Measurements from ENCODE around the gene UBE2V1. TPM values are rescaled to one million over a fixed set of nuclear protein-coding genes. Genes with fewer than 3 reads are reported as not detected.
A peak's percentile ranks its signal among the peaks of the same experiment; 100 is the strongest.

The UBE2V1 gene
- total and polyA plus RNA-seq, 2 of the 13 experiments (the other 11 are each of a cell fraction or from before 2014, with no cell fraction given): 81.3 to 132 TPM

DNA sequence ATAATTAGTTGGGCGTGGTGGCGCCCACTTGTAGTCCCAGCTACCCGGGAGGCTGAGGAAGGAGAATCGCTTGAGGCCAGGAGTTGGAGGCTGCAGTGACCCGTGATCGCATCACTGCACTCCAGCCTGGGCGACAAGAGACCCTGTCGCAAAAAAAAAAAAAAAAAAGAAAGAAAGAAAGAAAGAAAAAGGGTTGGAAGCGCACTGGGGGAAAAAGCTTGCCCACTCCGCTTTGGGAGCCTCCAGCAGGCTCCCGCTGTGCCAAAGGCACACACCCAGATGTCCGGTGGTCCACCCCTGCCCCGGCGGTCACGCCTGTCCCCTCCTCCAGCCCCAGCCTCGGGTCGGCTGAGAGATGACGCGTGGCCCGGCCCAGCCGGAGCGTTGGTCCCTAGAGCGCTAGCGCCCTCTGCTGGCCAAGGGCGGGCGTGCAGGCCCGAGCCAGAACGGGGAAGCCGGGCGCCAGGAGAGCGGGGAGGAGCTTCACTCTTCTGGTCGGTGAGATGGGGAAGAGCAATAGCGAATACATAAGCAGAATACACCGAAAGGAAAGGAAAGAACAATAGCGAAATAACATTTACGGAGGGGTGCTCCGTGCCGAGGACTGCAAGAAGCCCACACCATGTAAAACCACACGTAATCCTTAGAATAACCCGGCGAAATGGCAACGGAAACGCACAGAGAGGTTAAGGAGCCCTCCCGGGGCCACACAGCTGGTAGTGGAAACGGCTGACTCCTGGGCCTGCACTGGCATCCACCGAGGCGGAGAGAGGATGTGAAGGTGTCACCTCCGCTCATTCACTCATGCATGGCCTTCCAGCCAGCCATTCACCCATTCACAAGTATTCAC lies 41.7 kb downstream of the UBE2V1 start (continued):
- TF ChIP-seq, protein P1, sequence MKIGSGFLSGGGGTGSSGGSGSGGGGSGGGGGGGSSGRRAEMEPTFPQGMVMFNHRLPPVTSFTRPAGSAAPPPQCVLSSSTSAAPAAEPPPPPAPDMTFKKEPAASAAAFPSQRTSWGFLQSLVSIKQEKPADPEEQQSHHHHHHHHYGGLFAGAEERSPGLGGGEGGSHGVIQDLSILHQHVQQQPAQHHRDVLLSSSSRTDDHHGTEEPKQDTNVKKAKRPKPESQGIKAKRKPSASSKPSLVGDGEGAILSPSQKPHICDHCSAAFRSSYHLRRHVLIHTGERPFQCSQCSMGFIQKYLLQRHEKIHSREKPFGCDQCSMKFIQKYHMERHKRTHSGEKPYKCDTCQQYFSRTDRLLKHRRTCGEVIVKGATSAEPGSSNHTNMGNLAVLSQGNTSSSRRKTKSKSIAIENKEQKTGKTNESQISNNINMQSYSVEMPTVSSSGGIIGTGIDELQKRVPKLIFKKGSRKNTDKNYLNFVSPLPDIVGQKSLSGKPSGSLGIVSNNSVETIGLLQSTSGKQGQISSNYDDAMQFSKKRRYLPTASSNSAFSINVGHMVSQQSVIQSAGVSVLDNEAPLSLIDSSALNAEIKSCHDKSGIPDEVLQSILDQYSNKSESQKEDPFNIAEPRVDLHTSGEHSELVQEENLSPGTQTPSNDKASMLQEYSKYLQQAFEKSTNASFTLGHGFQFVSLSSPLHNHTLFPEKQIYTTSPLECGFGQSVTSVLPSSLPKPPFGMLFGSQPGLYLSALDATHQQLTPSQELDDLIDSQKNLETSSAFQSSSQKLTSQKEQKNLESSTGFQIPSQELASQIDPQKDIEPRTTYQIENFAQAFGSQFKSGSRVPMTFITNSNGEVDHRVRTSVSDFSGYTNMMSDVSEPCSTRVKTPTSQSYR (CRISPR knock-in tag; IDR thresholded peaks at IDR 0.05; ENCODE audit: borderline replicate concordance): peak; percentile 78; the same call in 1 of the 2 replicates
- TF ChIP-seq, protein P2, sequence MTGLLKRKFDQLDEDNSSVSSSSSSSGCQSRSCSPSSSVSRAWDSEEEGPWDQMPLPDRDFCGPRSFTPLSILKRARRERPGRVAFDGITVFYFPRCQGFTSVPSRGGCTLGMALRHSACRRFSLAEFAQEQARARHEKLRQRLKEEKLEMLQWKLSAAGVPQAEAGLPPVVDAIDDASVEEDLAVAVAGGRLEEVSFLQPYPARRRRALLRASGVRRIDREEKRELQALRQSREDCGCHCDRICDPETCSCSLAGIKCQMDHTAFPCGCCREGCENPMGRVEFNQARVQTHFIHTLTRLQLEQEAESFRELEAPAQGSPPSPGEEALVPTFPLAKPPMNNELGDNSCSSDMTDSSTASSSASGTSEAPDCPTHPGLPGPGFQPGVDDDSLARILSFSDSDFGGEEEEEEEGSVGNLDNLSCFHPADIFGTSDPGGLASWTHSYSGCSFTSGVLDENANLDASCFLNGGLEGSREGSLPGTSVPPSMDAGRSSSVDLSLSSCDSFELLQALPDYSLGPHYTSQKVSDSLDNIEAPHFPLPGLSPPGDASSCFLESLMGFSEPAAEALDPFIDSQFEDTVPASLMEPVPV (CRISPR knock-in tag; IDR thresholded peaks at IDR 0.05): peak; percentile 97
- TF ChIP-seq KDM5B (CRISPR knock-in tag; IDR thresholded peaks at IDR 0.05; ENCODE audit: borderline replicate concordance) (peak; percentile 94), ZFP36L1 (CRISPR knock-in tag; IDR thresholded peaks at IDR 0.05) (no peak), ZNF24 (IDR thresholded peaks at IDR 0.05) (0 out of 2 replicates have a peak, but pooled peaks have one; percentile 46), HOXA5 (CRISPR knock-in tag; IDR thresholded peaks at IDR 0.05) (peak; percentile 93), KDM4B (CRISPR knock-in tag; IDR thresholded peaks at IDR 0.05) (peak; percentile 98), TBP (CRISPR knock-in tag; IDR thresholded peaks at IDR 0.05) (no peak), GTF3A (CRISPR knock-in tag; conservative IDR thresholded peaks at IDR 0.05) (0 out of 2 replicates have a peak, but pooled peaks have one; percentile 75), ZNF350 (CRISPR knock-in tag; IDR thresholded peaks at IDR 0.05; ENCODE audit: borderline replicate concordance, low read depth) (peak; percentile 69; the same call in 1 of the 2 replicates), PHF20 (CRISPR knock-in tag; IDR thresholded peaks at IDR 0.05) (no peak), KLF9 (CRISPR knock-in tag; IDR thresholded peaks at IDR 0.05; ENCODE audit: low read depth) (0 out of 2 replicates have a peak, but pooled peaks have one; percentile 52)
- TF ChIP-seq, protein P3, sequence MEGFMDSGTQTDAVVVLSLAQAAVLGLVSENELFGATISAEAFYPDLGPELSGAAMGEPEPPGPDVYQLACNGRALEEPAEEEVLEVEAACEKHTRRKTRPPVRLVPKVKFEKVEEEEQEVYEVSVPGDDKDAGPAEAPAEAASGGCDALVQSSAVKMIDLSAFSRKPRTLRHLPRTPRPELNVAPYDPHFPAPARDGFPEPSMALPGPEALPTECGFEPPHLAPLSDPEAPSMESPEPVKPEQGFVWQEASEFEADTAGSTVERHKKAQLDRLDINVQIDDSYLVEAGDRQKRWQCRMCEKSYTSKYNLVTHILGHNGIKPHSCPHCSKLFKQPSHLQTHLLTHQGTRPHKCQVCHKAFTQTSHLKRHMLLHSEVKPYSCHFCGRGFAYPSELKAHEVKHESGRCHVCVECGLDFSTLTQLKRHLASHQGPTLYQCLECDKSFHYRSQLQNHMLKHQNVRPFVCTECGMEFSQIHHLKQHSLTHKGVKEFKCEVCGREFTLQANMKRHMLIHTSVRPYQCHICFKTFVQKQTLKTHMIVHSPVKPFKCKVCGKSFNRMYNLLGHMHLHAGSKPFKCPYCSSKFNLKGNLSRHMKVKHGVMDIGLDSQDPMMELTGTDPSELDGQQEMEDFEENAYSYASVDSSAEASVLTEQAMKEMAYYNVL (CRISPR knock-in tag; IDR thresholded peaks at IDR 0.05; ENCODE audit: borderline replicate concordance): peak; percentile 92
- TF ChIP-seq, protein P4, sequence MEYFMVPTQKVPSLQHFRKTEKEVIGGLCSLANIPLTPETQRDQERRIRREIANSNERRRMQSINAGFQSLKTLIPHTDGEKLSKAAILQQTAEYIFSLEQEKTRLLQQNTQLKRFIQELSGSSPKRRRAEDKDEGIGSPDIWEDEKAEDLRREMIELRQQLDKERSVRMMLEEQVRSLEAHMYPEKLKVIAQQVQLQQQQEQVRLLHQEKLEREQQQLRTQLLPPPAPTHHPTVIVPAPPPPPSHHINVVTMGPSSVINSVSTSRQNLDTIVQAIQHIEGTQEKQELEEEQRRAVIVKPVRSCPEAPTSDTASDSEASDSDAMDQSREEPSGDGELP (IDR thresholded peaks at IDR 0.05; ENCODE audit: borderline replicate concordance, low read depth): peak; percentile 49; the same call in 1 of the 2 replicates
- TF ChIP-seq, protein P5, sequence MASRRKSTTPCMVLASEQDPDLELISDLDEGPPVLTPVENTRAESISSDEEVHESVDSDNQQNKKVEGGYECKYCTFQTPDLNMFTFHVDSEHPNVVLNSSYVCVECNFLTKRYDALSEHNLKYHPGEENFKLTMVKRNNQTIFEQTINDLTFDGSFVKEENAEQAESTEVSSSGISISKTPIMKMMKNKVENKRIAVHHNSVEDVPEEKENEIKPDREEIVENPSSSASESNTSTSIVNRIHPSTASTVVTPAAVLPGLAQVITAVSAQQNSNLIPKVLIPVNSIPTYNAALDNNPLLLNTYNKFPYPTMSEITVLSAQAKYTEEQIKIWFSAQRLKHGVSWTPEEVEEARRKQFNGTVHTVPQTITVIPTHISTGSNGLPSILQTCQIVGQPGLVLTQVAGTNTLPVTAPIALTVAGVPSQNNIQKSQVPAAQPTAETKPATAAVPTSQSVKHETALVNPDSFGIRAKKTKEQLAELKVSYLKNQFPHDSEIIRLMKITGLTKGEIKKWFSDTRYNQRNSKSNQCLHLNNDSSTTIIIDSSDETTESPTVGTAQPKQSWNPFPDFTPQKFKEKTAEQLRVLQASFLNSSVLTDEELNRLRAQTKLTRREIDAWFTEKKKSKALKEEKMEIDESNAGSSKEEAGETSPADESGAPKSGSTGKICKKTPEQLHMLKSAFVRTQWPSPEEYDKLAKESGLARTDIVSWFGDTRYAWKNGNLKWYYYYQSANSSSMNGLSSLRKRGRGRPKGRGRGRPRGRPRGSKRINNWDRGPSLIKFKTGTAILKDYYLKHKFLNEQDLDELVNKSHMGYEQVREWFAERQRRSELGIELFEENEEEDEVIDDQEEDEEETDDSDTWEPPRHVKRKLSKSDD (CRISPR knock-in tag; IDR thresholded peaks at IDR 0.05; ENCODE audit: low read depth): peak; percentile 67; the same call in 1 of the 2 replicates
- TF ChIP-seq, protein P6, sequence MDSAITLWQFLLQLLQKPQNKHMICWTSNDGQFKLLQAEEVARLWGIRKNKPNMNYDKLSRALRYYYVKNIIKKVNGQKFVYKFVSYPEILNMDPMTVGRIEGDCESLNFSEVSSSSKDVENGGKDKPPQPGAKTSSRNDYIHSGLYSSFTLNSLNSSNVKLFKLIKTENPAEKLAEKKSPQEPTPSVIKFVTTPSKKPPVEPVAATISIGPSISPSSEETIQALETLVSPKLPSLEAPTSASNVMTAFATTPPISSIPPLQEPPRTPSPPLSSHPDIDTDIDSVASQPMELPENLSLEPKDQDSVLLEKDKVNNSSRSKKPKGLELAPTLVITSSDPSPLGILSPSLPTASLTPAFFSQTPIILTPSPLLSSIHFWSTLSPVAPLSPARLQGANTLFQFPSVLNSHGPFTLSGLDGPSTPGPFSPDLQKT (CRISPR knock-in tag; IDR thresholded peaks at IDR 0.05; ENCODE audit: borderline replicate concordance): no peak
